Fibroblast of skin of scalp (primary cell): ENCODE measurements around the gene UHRF1. TPM values are rescaled to one million over a fixed set of nuclear protein-coding genes. Genes with fewer than 3 reads are reported as not detected.
A peak's percentile ranks its signal among the peaks of the same experiment; 100 is the strongest.
"Not testable (repeated sequence)": the region's sequence is repeated elsewhere in the genome, so short reads cannot be mapped to it uniquely, and the experiment has no call there.

Source experiments
- DNase-seq: peaks from one replicate; pipeline ENCODE4 v3.0.0-alpha.2; 2013
- polyA plus RNA-seq, 2 experiments: library from polyadenylated mRNA; unstranded; fragments of 120-200 nt; gene quantifications; one replicate each; pipeline ENCODE4 v1.2.1, GENCODE V29; 2013; ENCODE audit not compliant: insufficient read length in 2 of 2

Gene UHRF1
- 40.2 TPM for polyA plus RNA-seq (2013, experiment 1 of 2; ENCODE audit: insufficient read length)
- 36.9 TPM for polyA plus RNA-seq (2013, experiment 2 of 2; ENCODE audit: insufficient read length)

DNA sequence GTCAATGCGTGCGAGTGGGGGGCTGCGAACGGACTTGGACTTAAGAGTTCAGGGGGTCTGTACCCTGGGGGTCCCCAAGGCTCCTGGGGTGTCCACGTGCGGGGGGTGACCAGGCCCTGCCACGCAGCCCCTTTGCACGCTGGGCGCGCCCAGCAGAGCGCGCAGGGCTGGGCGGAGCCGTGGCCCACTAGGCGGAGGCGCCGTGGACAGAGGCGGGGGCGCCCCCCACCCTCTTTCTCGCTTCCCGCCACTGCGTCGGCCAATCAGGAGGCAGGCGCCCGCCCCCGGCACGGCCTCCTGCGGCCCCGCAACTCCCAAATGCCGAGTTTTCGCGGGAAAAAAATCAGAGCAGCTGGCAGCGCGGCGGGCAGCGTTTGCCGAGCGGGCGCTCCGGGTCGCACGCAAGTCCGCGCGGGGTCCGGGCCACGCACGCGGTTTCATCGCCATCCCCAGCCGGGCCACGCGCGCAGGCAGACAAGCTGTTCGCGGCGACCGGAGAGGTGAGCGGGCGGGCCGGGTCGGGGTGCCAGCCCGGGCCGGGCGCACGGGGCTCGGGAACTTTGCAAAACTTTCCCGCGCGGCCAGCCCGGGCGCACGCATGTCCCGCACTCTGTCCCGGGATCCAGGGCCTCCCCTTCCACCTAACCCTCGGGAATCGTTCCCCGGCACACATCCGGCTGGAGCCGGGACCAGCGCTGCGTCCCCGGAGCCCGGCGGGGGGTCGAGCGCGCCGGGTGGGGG lies at the start of gene UHRF1:
Gene UHRF1 (plus strand): TSS at position 346 of the 741 bp plus-strand sequence. CDS start 1,385 bp downstream, outside the sequence.
- DNase-seq: peak; percentile 62

DNA sequence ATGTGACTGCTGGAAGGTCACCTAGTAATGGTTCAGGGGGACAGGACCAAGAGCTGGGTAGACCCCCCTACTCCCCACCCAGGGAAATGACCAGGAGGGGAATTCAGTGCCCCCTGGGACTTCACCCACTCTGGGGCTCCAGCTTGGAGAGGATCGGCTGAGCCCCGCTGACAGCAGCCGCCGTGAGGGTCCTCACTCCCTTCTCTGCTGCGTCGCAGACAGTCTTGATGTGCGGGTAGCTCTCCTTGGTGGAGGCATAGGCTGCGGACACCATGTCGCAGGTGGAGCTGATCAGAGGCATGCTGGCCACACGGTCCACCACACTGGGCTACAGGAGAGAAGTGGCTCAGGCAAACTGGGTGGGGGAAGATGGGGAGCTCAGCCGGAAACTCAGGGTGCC lies 49.6 kb upstream of the UHRF1 start:
- no peak for DNase-seq

DNA sequence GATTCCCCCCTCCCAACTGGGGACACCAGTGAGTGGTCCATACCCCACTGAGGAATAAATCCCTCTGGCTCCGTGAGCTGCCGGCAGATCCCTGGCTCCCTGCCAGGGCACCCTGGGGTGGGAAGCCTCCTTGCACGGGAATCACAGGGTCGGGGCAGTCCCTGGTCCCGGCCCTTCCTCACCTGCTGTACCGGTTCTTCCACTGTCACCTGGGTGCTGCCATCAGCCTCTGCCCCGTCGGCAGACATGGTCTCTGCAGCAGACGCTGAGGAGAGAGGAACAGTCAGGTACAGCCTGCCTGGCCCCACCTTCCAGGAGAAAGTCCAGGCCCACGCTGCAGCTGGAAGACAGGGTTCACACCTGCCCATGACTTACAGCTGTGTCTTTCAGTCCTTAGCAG lies 48.2 kb upstream of the UHRF1 start:
- DNase-seq: no peak

DNA sequence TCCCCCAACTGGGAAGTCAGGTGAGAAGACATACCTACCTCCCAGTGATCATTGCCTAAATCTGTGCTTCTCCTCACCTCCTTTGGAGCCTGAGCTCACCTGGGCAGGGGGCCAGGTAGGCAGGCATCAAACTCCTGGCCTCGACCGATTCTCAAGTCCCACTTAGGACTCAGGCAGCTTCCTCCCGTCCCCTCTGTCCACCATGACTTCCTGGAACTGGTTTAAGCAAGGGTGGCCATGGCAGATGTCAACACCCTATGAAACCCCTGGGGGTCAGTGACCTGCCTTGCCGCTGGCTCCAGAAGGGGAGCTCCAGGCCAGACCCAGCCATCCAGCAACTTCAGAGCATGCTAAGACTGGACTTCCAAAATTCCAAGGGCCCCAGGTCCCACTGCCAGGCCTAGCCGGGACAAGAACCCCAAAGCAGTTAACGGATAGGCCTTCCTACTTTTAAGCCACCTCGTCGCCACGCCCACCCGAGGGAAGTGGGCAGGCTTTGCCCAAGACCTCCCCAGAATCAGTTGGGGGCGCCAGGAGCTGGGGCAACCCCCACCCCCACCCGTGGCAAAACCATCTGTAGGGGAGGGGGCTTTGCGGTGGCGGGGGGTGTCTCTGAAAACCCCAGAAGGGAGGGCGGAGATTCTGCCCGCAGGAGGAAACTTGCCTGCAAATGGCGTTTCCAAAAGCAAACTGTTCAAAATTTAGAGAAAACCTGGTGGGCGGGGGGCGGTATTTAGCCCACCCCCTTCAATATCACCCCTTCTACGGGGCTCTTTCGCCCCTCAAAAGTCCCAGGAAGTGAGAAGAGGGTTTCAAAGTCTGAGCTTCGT lies 42.5 kb upstream of the UHRF1 start:
- DNase-seq: peak; percentile 52

DNA sequence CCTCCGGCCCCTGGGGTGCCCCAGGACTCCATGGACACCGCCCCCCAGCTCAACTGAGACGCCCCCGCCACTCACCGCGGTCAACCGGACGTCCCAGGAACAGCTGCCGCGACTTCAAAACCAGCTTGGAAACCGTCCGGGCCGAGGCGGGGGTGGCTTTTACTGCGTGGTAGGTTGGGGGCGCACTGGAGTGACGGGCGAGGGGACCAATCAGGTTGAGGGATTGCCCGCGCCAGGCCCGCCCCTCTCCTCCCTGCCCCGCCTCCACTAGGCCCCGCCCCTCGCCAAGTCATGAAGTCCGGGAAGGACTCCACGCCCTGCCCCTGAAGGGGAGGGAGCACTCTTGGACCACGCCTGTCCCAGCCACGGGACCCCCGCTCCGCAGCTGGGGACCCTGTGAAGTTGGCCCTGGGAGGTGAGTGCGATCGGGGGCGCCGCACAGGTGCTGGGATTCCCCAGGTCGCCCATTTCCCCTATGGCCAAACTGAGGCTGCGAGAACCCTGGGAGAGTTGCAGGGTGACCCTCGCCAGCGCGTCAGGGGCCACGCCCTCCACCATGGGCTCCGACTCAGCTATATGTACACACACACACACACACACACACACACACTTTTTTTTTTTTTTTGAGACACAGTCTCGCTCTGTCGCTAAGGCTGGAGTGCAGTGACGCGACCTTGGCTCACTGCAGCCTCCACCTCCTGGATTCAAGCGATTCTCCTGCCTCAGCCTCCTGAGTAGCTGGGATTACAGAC lies 41.6 kb upstream of the UHRF1 start, which contains the start of gene PLIN3:
Gene PLIN3 (minus strand): TSS at position 134 of the 752 bp plus-strand sequence. CDS start 6,273 bp downstream, outside the sequence.
- peak; percentile 96 for DNase-seq

DNA sequence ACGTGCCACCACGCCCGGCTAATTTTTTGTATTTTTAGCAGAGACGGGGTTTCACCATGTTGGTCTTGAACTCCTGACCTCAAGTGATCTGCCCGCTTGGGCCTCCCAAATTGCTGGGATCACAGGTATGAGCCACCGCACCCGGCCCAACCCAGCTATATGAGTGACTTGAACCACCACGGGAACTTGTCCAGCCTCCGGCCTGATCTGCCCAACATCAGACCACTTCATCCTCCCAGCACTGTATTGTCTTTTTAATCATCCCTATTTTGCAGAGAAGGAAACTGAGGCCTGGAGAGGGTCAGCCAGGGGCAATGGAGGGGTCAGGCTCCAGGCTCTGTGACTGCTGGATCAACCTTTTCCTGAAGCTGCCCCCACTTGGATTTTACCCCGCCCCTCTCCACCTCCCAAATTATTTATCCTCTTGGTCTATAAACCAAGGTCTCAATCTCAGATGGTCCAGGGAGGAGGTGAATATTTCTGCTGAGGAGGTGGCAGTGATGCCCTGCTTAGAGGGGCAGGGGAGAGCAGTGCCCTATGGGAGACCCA lies 40.9 kb upstream of the UHRF1 start:
- no peak for DNase-seq

DNA sequence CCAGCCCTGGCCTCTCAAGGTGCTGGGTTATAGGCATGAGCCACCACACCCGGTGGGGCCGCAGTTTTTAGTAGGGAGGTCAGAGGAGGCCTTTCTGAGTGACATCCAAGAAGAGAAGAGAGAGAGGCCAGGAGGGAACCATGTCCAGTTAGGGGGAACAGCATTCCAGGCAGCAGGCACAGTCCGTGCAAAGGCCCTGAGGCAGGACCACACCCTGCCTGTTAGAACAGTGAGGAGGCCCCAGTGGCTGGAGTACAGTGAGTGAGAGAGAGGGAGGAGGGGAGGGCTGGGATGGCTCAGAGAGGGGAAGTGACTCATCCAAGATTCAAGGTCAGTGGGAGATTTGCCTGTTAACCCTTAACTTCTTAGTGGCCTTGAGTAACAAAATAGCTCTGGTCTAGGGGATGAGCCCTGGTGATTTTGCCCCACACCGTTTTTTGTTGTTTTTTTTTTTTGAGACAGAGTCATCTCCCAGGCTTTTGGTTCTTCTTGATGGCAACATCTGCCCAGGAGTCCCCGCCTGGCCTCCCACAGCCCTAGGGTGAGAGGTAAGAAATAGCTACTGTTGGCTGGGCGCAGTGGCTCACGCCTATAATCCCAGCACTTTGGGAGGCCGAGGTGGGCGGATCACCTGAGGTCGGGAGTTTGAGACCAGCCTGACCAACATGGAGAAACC lies 39.1 kb upstream of the UHRF1 start:
- peak; percentile 94 for DNase-seq

DNA sequence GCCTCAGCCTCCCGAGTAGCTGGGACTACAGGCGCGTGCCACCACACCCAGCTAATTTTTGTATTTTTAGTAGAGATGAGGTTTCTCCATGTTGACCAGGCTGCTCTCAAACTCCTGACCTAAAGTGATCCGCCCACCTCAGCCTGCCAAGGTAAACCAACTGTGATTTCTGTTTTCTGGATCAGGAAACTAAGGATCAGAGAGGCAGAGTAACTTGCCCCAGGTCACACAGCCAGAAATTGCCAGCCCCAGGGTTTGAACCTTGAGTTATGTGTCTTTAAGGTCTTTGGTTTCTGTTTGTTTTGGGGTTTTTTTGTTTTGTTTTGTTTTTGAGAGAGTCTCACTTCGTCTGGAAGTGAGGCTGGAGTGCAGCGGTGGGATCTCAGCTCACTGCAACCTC lies 37.6 kb upstream of the UHRF1 start:
- DNase-seq: no peak

DNA sequence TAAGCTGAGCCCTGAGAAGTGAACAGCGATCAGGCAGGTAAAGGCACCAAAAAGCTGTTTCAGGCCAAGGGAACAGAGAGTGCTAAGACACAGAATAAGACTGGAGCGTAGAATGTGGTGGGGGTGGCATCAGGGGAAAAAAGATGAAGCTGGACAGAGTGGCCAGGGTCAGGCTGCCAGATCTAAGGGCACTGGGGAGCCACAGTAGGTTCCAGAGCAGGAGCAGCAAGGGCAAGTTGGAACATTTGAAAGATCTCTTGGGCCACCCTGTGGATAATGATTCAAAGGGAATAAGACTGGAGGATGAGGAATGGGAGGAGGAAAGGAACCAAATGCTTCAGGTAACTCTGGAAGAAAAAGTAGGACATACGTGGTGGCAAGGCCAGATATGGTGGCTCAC lies 35.4 kb upstream of the UHRF1 start:
- no peak for DNase-seq

DNA sequence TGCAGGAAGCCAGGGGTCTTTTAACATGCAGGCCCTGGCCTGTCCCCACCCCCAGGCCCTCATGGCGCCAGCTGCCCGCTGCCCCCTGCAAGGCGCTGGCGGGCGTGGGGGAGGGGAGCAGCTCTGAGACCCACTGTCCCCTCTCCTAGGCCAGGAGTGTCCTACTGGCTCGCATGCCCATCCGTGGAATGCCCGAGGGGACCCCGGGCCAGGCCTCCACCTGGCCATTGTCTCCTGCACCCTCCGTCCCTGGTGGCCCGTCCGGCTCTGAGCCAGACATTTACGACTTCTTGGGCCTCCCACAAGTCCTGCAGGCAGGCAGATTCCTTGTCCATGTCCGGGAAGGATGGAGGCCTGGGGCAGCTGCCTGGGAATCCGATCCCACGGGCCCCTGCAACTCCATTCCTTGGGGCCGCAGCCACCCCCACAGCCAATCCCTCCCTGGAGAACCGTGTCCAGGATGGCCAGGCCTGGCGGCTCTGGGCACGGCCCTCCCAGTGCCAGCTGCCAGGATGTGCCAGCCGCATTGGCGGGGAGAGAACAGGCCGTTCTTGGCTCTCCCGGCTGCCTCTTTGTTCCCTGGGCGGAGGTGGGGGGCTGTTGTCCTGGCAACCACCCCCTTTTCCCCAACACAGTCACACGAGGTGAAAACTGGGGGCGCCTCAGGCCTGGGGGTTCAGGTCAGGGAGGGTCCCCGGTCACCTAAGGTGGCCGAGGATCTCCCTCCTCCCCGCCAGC lies 31.4 kb upstream of the UHRF1 start:
- DNase-seq: peak; percentile 14

DNA sequence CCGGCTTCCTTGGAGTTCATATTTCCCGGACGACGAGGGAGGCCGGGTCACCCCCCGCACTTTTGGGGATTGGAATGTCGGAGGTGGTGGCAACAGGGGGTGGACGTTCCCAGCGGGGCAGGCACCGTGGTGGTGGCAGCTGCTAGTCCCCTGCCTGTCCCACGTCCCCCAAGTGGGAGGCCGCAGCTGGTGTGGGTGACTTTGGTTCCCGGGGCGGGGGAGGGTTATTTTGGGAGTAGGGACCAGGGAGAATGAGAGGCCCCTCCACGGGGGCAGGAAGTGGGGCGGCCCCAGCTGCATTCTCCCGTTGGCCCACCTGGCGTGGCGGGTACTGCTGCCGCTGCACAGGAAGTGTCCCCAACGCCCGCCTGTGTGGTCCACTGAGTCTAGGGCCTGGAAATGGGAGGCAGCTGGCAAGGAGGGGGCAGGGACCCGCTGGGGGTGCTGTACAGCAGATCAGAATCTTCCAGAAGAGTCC lies 30.8 kb upstream of the UHRF1 start:
- peak; percentile 20 for DNase-seq

DNA sequence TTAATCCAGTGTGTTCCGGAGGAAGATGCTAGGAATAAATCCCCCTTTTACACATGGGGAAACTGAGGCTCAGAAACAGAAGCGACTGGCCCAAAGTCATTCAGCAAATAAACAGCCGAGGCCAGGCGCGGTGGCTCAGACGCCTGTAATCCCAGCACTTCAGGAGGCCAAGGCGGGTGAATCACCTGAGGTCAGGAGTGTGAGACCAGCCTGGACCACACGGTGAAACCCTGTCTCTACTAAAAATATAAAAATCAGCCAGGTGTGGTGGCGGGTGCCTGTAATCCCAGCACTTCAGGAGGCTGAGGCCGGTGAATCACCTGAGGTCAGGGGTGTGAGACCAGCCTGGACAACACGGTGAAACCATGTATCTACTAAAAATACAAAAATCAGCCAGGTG lies 30.3 kb upstream of the UHRF1 start:
- no peak for DNase-seq

DNA sequence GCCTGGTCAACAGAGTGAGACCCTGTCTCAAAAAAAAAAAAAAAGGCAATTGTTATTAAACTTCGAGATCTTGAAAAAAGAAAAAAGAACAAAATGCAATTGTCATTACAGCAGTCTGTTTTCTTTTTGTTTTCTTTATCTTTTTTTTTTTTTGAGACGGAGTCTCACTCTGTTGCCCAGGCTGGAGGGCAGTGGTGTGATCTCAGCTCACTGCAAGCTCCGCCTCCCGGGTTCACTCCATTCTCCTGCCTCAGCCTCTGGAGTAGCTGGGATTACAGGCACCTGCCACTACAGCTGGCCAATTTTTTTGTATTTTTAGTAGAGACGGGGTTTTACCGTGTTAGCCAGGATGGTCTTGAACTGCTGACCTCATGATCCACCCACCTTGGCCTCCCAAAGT lies 26.4 kb upstream of the UHRF1 start:
- not testable (repeated sequence) for DNase-seq

DNA sequence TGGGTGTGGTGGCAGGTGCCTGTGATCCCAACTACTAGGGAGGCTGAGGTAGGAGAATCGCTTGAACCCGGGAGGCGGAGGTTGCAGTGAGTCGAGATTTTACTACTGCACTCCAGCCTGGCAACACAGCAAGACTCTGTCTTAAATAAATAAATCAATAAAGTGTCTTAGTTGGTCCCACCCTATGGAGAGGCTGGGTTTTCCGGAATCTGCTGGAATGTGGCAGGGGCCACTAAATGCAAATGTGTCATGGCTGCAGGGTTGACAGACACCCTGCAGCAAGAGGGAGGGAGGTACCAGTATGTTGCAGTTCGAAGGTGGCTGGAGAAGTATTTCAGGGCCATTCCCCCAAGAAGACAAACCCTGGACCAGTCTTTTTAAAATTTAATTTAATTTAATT lies 24.3 kb upstream of the UHRF1 start:
- DNase-seq: not testable (repeated sequence)

DNA sequence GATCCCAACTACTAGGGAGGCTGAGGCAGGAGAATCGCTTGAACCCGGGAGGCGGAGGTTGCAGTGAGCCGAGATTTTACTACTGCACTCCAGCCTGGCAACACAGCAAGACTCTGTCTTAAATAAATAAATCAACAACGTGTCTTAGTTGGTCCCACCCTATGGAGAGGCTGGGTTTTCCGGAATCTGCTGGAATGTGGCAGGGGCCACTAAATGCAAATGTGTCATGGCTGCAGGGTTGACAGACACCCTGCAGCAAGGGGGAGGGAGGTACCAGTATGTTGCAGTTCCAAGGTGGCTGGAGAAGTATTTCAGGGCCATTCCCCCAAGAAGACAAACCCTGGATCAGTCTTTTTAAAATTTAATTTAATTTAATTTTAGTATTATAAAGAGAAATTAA lies 21.5 kb upstream of the UHRF1 start:
- not testable (repeated sequence) for DNase-seq

DNA sequence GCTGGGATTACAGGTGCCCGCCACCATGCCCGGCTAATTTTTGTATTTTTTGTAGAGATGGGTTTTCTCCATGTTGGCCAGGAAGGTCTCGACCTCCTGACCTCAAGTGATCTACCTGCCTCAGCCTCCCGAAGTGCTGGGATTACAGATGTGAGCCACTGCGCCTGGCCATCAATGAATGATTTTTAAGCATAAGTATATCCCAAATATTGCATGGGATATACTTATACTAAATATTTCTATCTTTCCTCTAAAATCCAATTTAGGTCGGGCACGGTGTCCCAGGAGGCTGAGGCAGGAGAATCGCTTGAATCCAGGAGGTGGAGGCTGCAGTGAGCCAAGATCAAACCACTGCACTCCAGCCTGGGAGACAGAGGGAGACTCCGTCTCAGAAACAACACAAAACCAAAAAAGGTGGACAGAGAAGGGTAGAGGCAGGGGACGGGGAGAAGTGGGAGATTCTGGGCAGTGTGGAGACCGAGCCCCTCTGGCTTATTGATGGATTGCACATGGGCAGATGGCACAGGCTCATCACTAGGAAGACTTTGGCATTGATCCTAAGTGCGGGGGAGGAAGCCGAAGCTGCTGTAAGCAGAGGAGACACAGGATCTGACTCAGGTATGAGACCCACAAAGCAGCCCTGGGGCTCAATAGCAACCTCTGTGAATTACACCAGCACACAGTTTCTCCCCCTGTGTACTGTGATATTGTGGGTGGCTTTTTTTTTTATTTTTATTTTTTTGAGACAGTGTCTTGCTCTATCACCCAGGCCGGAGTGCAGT lies 20.1 kb upstream of the UHRF1 start:
- peak; percentile 27 for DNase-seq

DNA sequence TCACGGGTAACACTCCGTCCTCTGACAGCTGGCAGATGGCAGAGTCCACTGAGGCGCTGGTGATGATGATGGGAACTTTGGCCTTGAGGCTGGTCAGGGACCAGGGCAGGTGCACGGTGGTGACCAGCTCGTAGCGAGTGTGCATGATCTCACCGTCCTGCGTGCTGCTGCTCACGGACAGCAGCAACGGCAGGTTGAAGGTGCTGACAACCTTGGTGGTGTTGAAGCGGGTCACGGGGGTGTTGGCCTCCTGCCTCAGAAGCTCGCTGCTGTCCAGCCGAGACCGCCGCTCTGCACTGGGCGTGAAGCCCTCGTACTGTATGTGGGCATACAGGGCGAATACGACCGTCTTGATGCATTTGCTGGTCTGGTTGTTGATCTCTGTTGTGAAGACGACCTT lies 18.2 kb upstream of the UHRF1 start:
- no peak for DNase-seq

DNA sequence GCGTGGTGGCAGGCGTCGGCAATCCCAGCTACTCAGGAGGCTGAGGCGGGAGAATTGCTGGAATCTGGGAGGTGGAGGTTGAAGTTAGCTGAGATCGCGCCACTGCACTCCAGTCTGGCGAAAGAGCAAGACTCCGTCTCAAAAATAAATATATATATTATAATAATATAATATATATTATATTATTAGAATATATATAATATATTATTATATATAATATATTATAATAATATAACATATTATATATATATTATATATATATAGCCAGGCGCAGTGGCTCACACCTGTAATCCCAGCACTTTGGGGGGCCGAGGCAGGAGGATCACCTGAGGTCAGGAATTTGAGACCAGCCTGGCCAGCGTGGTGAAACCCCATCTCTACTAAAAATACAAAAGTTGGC lies 16.3 kb upstream of the UHRF1 start:
- DNase-seq: not testable (repeated sequence)

DNA sequence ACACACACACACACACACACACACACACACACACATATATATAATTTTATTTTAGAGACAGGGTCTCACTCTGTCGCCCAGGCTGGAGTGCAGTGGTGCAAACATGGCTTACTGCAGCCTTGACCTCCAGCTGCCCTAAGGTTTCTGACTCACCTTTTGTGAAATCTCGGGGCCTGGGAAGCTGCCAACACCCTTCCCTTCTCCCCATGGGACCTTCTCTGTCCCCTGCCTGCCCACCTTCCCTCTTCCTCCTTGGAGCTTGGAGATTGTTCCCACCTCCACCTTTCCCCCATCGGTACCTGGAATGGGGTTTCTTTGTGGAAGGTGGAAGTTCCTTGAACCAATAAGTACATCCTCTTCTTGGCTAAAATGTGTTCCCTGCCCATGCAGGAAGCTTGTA lies 12.9 kb upstream of the UHRF1 start:
- peak; percentile 14 for DNase-seq

DNA sequence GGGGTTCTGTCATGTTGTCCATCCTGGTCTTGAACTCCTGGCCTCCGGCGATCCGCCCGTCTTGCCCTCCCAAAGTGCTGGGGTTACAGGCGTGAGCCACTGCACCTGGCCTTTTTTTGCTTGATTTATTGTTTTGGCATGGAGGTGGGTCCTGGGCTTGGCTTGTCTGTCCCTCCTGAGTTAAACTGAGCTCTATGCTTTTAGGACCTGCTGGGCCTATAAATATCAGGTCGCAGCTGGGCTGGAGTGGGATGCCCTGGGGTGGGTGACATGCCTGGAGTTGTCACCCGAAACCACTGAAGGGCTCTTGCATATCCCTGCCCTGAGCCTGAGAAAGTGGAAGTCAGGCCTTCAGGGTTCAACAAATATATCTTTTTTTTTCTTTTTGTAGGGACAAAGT lies 12.2 kb upstream of the UHRF1 start:
- no peak for DNase-seq
